SJCRH30 (cell line): ENCODE results near the gene UFSP2. TPM values are rescaled to one million over a fixed set of nuclear protein-coding genes. Genes with fewer than 3 reads are reported as not detected.
"Not testable (repeated sequence)": the region's sequence is repeated elsewhere in the genome, so short reads cannot be mapped to it uniquely, and the experiment has no call there.

Experiments used
- DNase-seq, 2 experiments: peaks; one replicate each; pipeline ENCODE4 v3.0.0-alpha.2; 2015 to 2020
- H3K27ac ChIP-seq: fragments of 250-450 bp; sonication (Bioruptor Pico); 2 replicates; pipeline ENCODE4 v1.5.1; 2020; ENCODE audit warnings: mild to moderate bottlenecking, moderate library complexity
- H3K27me3 ChIP-seq: fragments of 250-450 bp; sonication (Bioruptor Pico); 2 replicates; pipeline ENCODE4 v1.5.1; 2020; ENCODE audit warnings: mild to moderate bottlenecking, moderate library complexity
- H3K36me3 ChIP-seq: fragments of 250-450 bp; sonication (Bioruptor Pico); 2 replicates; pipeline ENCODE4 v1.5.1; 2020; ENCODE audit warnings: mild to moderate bottlenecking, moderate library complexity
- H3K4me1 ChIP-seq: fragments of 250-450 bp; sonication (Bioruptor Pico); 2 replicates; pipeline ENCODE4 v1.5.1; 2020; ENCODE audit warnings: mild to moderate bottlenecking, moderate library complexity
- H3K4me3 ChIP-seq: fragments of 250-450 bp; sonication (Bioruptor Pico); 2 replicates; pipeline ENCODE4 v1.5.1; 2020; ENCODE audit warnings: mild to moderate bottlenecking, moderate library complexity
- H3K9me3 ChIP-seq: fragments of 250-450 bp; sonication (Bioruptor Pico); replicated peaks from 2 replicates; pipeline ENCODE4 v1.5.1; 2020; ENCODE audit warnings: mild to moderate bottlenecking, moderate library complexity
- total RNA-seq: library from RNA; depleted of rRNA; stranded (reverse); fragments of >200 nt; shearing (Covaris generic); gene quantifications from 2 replicates; pipeline ENCODE4 v1.2.3, GENCODE V29; 2014

The UFSP2 gene
- total RNA-seq, 1 experiment from 2014 or later, result 21.3 TPM

GRCh38 chr4:185382754-185383153, 43.0 kb downstream of the UFSP2 start:
- DNase-seq, result no peak
- no peaks in the 10 kb centered on the region for H3K36me3 ChIP-seq
- H3K4me3 ChIP-seq, result no peak overlapping the region
- H3K27me3 ChIP-seq, result no peaks in the 10 kb centered on the region
- H3K4me1 ChIP-seq, result no peaks in the 10 kb centered on the region
- H3K27ac ChIP-seq, result no peak overlapping the region
- H3K9me3 ChIP-seq, result no peaks in the 10 kb centered on the region

GRCh38 chr4:185381288-185382196, 44.2 kb downstream of the UFSP2 start:
- no peak overlapping the region for H3K27ac ChIP-seq
- no peaks in the 10 kb centered on the region for H3K4me1 ChIP-seq
- DNase-seq, result no peak
- H3K36me3 ChIP-seq, result no peaks in the 10 kb centered on the region
- H3K4me3 ChIP-seq, result no peak overlapping the region
- H3K9me3 ChIP-seq, result no peaks in the 10 kb centered on the region
- H3K27me3 ChIP-seq, result no peaks in the 10 kb centered on the region

- H3K36me3 ChIP-seq, result no peaks in the 10 kb centered on the region
- no peaks in the 10 kb centered on the region for H3K4me1 ChIP-seq
- no peak for DNase-seq
- no peaks in the 10 kb centered on the region for H3K27me3 ChIP-seq
- no peak overlapping the region for H3K4me3 ChIP-seq
- H3K9me3 ChIP-seq, result no peaks in the 10 kb centered on the region
- no peak overlapping the region for H3K27ac ChIP-seq
These were observed 45.4 kb downstream of the UFSP2 start for GRCh38 chr4:185380320-185380719.

GRCh38 chr4:185379326-185380295, 46.2 kb downstream of the UFSP2 start:
- no peak for DNase-seq
- no peak overlapping the region for H3K4me3 ChIP-seq
- H3K36me3 ChIP-seq, result no peaks in the 10 kb centered on the region
- no peaks in the 10 kb centered on the region for H3K9me3 ChIP-seq
- no peaks in the 10 kb centered on the region for H3K27me3 ChIP-seq
- no peak overlapping the region for H3K27ac ChIP-seq
- H3K4me1 ChIP-seq, result no peaks in the 10 kb centered on the region

GRCh38 chr4:185378264-185378663, 47.5 kb downstream of the UFSP2 start:
- Histone ChIP-seq H3K27ac (no peak overlapping the region), H3K4me3 (no peak overlapping the region), H3K27me3 (no peaks in the 10 kb centered on the region), H3K36me3 (no peaks in the 10 kb centered on the region), H3K9me3 (no peaks in the 10 kb centered on the region), H3K4me1 (no peaks in the 10 kb centered on the region)
- no peak for DNase-seq

GRCh38 chr4:185374573-185374972, 51.2 kb downstream of the UFSP2 start:
- Histone ChIP-seq H3K36me3 (no peaks in the 10 kb centered on the region), H3K9me3 (no peaks in the 10 kb centered on the region), H3K27ac (no peak overlapping the region), H3K4me3 (no peak overlapping the region), H3K27me3 (no peaks in the 10 kb centered on the region), H3K4me1 (no peaks in the 10 kb centered on the region)
- no peak for DNase-seq

- DNase-seq, result no peak
- Histone ChIP-seq H3K4me1 (no peaks in the 10 kb centered on the region), H3K27ac (no peak overlapping the region), H3K27me3 (no peaks in the 10 kb centered on the region), H3K4me3 (no peak overlapping the region), H3K9me3 (no peaks in the 10 kb centered on the region), H3K36me3 (no peaks in the 10 kb centered on the region)
These were observed 51.7 kb downstream of the UFSP2 start for GRCh38 chr4:185374027-185374426.

- Histone ChIP-seq H3K27me3 (no peaks in the 10 kb centered on the region), H3K9me3 (no peaks in the 10 kb centered on the region), H3K4me3 (no peak overlapping the region), H3K36me3 (no peaks in the 10 kb centered on the region), H3K4me1 (no peaks in the 10 kb centered on the region), H3K27ac (no peak overlapping the region)
- DNase-seq, result no peak
These were observed 54.1 kb downstream of the UFSP2 start for GRCh38 chr4:185371702-185372101.

GRCh38 chr4:185370268-185370949, 55.4 kb downstream of the UFSP2 start:
- Histone ChIP-seq H3K27ac (no peak overlapping the region), H3K4me3 (no peak overlapping the region), H3K27me3 (no peaks in the 10 kb centered on the region), H3K4me1 (no peaks in the 10 kb centered on the region), H3K36me3 (no peaks in the 10 kb centered on the region), H3K9me3 (no peaks in the 10 kb centered on the region)
- no peak for DNase-seq

- no peak for DNase-seq
- H3K4me3 ChIP-seq, result no peak overlapping the region
- H3K9me3 ChIP-seq, result no peaks in the 10 kb centered on the region
- H3K27ac ChIP-seq, result no peak overlapping the region
- H3K4me1 ChIP-seq, result no peaks in the 10 kb centered on the region
- H3K36me3 ChIP-seq, result no peaks in the 10 kb centered on the region
- no peaks in the 10 kb centered on the region for H3K27me3 ChIP-seq
These were observed 56.0 kb downstream of the UFSP2 start for GRCh38 chr4:185369731-185370130.

GRCh38 chr4:185364886-185365285, 60.9 kb downstream of the UFSP2 start:
- DNase-seq, result no peak
- Histone ChIP-seq H3K4me1 (no peaks in the 10 kb centered on the region), H3K36me3 (no peaks in the 10 kb centered on the region)

GRCh38 chr4:185363251-185363650, 62.5 kb downstream of the UFSP2 start:
- no peaks in the 10 kb centered on the region for H3K9me3 ChIP-seq
- H3K27me3 ChIP-seq, result no peaks in the 10 kb centered on the region
- no peak overlapping the region for H3K27ac ChIP-seq
- H3K4me3 ChIP-seq, result no peak overlapping the region
- no peaks in the 10 kb centered on the region for H3K36me3 ChIP-seq
- no peak for DNase-seq
- no peaks in the 10 kb centered on the region; the same call in 1 of the 2 replicates for H3K4me1 ChIP-seq

More at GRCh38 chr4:185364886-185365285, 60.9 kb downstream of the UFSP2 start:
- Histone ChIP-seq H3K4me3 (no peak overlapping the region), H3K27ac (no peak overlapping the region), H3K9me3 (no peaks in the 10 kb centered on the region), H3K27me3 (no peaks in the 10 kb centered on the region)

GRCh38 chr4:185362570-185362969, 63.2 kb downstream of the UFSP2 start:
- not testable (repeated sequence) for H3K27ac ChIP-seq, H3K36me3 ChIP-seq, H3K4me3 ChIP-seq, H3K27me3 ChIP-seq, H3K9me3 ChIP-seq, DNase-seq, H3K4me1 ChIP-seq

- no peak for DNase-seq
These were observed 63.9 kb downstream of the UFSP2 start for GRCh38 chr4:185361872-185362271.

More at GRCh38 chr4:185361872-185362271, 63.9 kb downstream of the UFSP2 start:
- H3K4me1 ChIP-seq, result no peaks in the 10 kb centered on the region; the same call in 1 of the 2 replicates
- no peak overlapping the region for H3K27ac ChIP-seq
- H3K27me3 ChIP-seq, result no peaks in the 10 kb centered on the region
- no peaks in the 10 kb centered on the region; the same call in 1 of the 2 replicates for H3K36me3 ChIP-seq
- H3K4me3 ChIP-seq, result no peak overlapping the region
- H3K9me3 ChIP-seq, result no peaks in the 10 kb centered on the region
